ENCODE data around the gene KLK15. TPM values are rescaled to one million over a fixed set of nuclear protein-coding genes. Genes with fewer than 3 reads are reported as not detected.

Gene KLK15
- polyA plus RNA-seq, 1 donor from 2014 or later, result not detected

DNA sequence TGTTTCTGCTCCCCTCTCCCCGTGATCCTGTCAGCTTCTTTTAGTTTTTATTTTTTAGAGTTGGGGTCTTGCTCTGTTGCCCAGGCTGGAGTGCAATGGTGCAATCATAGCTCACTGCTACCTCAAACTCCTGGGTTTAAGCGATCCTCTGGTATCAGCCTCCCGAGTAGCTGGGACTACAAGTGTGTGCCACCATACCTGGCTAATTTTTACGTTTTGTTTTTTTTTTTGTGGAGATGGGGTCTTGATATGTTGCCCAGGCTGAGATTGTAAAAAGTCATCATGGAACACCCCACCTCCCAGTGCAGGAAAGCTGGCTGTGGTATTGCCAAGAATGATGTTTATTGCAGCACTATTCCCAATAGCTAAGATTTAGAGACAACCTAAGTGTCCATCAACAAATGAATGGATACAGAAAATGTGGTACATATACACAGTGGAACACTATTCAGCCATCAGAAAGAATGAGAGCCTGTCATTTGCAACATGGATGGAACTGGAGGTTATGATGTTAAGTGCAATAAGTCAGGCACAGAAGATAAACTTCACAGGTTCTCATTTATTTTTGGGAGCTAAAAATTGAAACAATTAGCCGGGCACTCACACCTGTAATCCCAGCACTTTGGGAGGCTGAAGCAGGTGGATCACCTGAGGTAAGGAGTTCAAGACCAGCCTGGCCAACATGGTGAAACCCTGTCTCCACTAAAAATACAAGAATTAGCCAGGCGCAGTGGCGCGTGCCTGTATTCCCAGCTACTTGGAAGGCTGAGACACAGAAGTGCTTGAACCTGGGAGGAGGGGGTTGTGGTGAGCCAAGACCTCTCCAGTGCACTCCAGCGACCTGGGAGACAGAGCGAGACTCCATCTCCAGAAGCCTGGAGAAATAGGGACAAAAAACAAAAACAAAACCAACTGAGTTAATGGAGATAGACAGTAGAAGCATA lies 6.6 kb upstream of the KLK15 start:
- Histone ChIP-seq H2AFZ (ENCODE audit: low read depth, low read length) (no peak overlapping the region), H3K4me2 (ENCODE audit: low read length) (no peak overlapping the region), H3K79me2 (replicated peaks; ENCODE audit: insufficient read depth, low read length) (no peaks in the 10 kb centered on the region), H3K9me3 (ENCODE audit: low read length) (no peaks in the 10 kb centered on the region), H3K27ac (ENCODE audit: low read length) (no peak overlapping the region), H3K27me3 (ENCODE audit: insufficient read depth, low read depth, low read length) (peaks cover 23% of the 10 kb centered on the region), H3F3A (ENCODE audit: insufficient read depth, low read length, poor library complexity, severe bottlenecking) (no peaks in the 10 kb centered on the region), H3K9me2 (ENCODE audit: insufficient read depth, low read length) (no peaks in the 10 kb centered on the region), H4K20me1 (ENCODE audit: insufficient read depth) (no peaks in the 10 kb centered on the region), H3K4me3 (ENCODE audit: low read length) (no peak overlapping the region), H3K9ac (ENCODE audit: low read length) (no peak overlapping the region), H3K36me3 (ENCODE audit: insufficient read depth, low read length) (no peaks in the 10 kb centered on the region)
- TF ChIP-seq, protein P1, sequence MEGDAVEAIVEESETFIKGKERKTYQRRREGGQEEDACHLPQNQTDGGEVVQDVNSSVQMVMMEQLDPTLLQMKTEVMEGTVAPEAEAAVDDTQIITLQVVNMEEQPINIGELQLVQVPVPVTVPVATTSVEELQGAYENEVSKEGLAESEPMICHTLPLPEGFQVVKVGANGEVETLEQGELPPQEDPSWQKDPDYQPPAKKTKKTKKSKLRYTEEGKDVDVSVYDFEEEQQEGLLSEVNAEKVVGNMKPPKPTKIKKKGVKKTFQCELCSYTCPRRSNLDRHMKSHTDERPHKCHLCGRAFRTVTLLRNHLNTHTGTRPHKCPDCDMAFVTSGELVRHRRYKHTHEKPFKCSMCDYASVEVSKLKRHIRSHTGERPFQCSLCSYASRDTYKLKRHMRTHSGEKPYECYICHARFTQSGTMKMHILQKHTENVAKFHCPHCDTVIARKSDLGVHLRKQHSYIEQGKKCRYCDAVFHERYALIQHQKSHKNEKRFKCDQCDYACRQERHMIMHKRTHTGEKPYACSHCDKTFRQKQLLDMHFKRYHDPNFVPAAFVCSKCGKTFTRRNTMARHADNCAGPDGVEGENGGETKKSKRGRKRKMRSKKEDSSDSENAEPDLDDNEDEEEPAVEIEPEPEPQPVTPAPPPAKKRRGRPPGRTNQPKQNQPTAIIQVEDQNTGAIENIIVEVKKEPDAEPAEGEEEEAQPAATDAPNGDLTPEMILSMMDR (IDR thresholded peaks at IDR 0.05; ENCODE audit: poor library complexity, severe bottlenecking), result no peak
- TF ChIP-seq EZH2 (IDR thresholded peaks at IDR 0.05; ENCODE audit: borderline replicate concordance, insufficient read depth, low read length, poor library complexity, severe bottlenecking) (no peak), SMC3 (conservative IDR thresholded peaks at IDR 0.05; ENCODE audit: poor library complexity) (no peak)

DNA sequence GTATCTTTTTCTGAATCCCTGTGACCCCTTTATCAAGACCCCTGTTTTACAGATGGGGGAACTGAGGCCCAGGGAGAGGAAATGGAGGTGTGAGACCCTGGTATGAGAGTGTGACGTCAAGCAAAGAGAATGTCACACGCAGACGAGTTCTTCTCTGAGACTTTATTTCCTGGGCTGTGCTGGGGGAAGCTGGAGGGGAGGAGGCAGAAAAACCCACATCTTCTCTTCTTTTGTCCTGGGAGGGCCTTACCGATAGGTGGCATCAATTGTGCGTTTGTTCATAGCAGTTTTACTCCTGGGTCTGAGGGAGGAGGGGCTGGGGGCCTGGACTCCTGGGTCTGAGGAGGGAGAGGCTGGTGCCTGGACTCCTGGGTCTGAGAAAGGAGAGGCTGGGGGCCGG lies 4.9 kb upstream of the KLK15 start:
- Histone ChIP-seq H3K4me2 (ENCODE audit: low read length) (no peak overlapping the region), H3K27ac (ENCODE audit: low read length) (no peak overlapping the region), H3K79me2 (replicated peaks; ENCODE audit: insufficient read depth, low read length) (no peaks in the 10 kb centered on the region), H3K9me2 (ENCODE audit: insufficient read depth, low read length) (no peaks in the 10 kb centered on the region), H3F3A (ENCODE audit: insufficient read depth, low read length, poor library complexity, severe bottlenecking) (no peaks in the 10 kb centered on the region), H3K27me3 (ENCODE audit: insufficient read depth, low read depth, low read length) (peaks cover 26% of the 10 kb centered on the region), H3K9ac (ENCODE audit: low read length) (no peak overlapping the region), H3K36me3 (ENCODE audit: insufficient read depth, low read length) (no peaks in the 10 kb centered on the region), H2AFZ (ENCODE audit: low read depth, low read length) (no peak overlapping the region), H4K20me1 (ENCODE audit: insufficient read depth) (no peaks in the 10 kb centered on the region), H3K9me3 (ENCODE audit: low read length) (no peaks in the 10 kb centered on the region), H3K4me3 (ENCODE audit: low read length) (no peak overlapping the region)
- TF ChIP-seq, protein P2, sequence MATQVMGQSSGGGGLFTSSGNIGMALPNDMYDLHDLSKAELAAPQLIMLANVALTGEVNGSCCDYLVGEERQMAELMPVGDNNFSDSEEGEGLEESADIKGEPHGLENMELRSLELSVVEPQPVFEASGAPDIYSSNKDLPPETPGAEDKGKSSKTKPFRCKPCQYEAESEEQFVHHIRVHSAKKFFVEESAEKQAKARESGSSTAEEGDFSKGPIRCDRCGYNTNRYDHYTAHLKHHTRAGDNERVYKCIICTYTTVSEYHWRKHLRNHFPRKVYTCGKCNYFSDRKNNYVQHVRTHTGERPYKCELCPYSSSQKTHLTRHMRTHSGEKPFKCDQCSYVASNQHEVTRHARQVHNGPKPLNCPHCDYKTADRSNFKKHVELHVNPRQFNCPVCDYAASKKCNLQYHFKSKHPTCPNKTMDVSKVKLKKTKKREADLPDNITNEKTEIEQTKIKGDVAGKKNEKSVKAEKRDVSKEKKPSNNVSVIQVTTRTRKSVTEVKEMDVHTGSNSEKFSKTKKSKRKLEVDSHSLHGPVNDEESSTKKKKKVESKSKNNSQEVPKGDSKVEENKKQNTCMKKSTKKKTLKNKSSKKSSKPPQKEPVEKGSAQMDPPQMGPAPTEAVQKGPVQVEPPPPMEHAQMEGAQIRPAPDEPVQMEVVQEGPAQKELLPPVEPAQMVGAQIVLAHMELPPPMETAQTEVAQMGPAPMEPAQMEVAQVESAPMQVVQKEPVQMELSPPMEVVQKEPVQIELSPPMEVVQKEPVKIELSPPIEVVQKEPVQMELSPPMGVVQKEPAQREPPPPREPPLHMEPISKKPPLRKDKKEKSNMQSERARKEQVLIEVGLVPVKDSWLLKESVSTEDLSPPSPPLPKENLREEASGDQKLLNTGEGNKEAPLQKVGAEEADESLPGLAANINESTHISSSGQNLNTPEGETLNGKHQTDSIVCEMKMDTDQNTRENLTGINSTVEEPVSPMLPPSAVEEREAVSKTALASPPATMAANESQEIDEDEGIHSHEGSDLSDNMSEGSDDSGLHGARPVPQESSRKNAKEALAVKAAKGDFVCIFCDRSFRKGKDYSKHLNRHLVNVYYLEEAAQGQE (IDR thresholded peaks at IDR 0.05; ENCODE audit: borderline replicate concordance), result no peak
- no peak for TF ChIP-seq RAD21 (conservative IDR thresholded peaks at IDR 0.05)
- TF ChIP-seq EP300 (conservative IDR thresholded peaks at IDR 0.05; ENCODE audit: poor library complexity, severe bottlenecking), result no peak
- TF ChIP-seq, protein P1 (IDR thresholded peaks at IDR 0.05; ENCODE audit: poor library complexity, severe bottlenecking), result no peak
- no peak for TF ChIP-seq SMC3 (conservative IDR thresholded peaks at IDR 0.05; ENCODE audit: poor library complexity)
- no peak for TF ChIP-seq MXI1 (conservative IDR thresholded peaks at IDR 0.05; ENCODE audit: poor library complexity, severe bottlenecking)
- no peak for TF ChIP-seq TAF1 (IDR thresholded peaks at IDR 0.05; ENCODE audit: low read depth)
- no peak for TF ChIP-seq EZH2 (IDR thresholded peaks at IDR 0.05; ENCODE audit: borderline replicate concordance, insufficient read depth, low read length, poor library complexity, severe bottlenecking)
- TF ChIP-seq POLR2AphosphoS5 (IDR thresholded peaks at IDR 0.05), result no peak

Data from neural cell (in vitro differentiated cells).